HepG2 (cell line): ENCODE data around the gene GDF11. TPM values are rescaled to one million over a fixed set of nuclear protein-coding genes. Genes with fewer than 3 reads are reported as not detected.

ENCODE experiments used
- ATAC-seq: fragments of 200-7000 bp; cut with Tn5 transposase; 3 replicates; pipeline ENCODE4 v1.9.1; 2020; ENCODE audit warnings: mild to moderate bottlenecking, moderate library complexity
- BruUV-seq: library from RNA; stranded (reverse); fragments of 400-500 nt; replicated peaks from 2 replicates; lab custom pipeline; 2021; lab: Mats Ljungman, UMichigan
- CTCF ChIA-PET: fragments of 300-600 bp; formaldehyde crosslinking; extraction: SDS; loops from one replicate; lab custom pipeline; 2021; ENCODE audit warnings: low total read pairs, inconsistent platforms, low intra/inter-chr PET ratio; lab: Yijun Ruan, JAX
- POLR2A ChIA-PET: fragments of 350-600 bp; sonication (Branson Sonifier 250); formaldehyde crosslinking; loops from one replicate; lab custom pipeline; 2020; ENCODE audit warnings: antibody characterized with exemption, inconsistent platforms; lab: Yijun Ruan, JAX
- DNase-seq: peaks from one replicate; pipeline ENCODE4 v3.0.0-alpha.2; 2015; ENCODE audit warnings: low spot score
- FAIRE-seq: peaks from 3 replicates; lab custom pipeline; 2011; peaks lifted over from hg19 to GRCh38; lab: Jason Lieb, UNC
- H2AFZ ChIP-seq: one replicate; pipeline ENCODE4 v1.6.1; 2011; ENCODE audit warnings: low read length, inconsistent platforms
- H3K27ac ChIP-seq: fragments of 300-600 bp; 3 replicates; pipeline ENCODE4 v1.8.0; 2011; ENCODE audit warnings: mixed run types, mild to moderate bottlenecking, mixed read lengths, low read length, inconsistent platforms; ENCODE audit not compliant: insufficient read depth; ENCODE audit errors: extremely low read length
- H3K27me3 ChIP-seq, 2 experiments: fragments of 200-600 bp in 1 of 2; 2 replicates in 1 of 2; 3 replicates in 1 of 2; pipeline versions ENCODE4 v1.6.0 to v1.8.0; 2011; ENCODE audit warnings: low read length in 2 of 2, mild to moderate bottlenecking in 2 of 2, moderate library complexity in 2 of 2, inconsistent platforms in 1 of 2; ENCODE audit not compliant: insufficient read depth in 2 of 2, control insufficient read depth in 1 of 2
- H3K36me3 ChIP-seq, 2 experiments: fragments of 200-600 bp in 1 of 2; replicated peaks in 1 of 2; 2 replicates in 1 of 2; 3 replicates in 1 of 2; pipeline versions ENCODE4 v1.5.1 to v1.8.0; 2011; ENCODE audit warnings: low read length in 2 of 2, inconsistent platforms in 1 of 2; ENCODE audit not compliant: insufficient read depth in 2 of 2, control insufficient read depth in 1 of 2
- H3K4me1 ChIP-seq: 2 replicates; pipeline ENCODE4 v1.5.1; 2012; ENCODE audit warnings: low read length, inconsistent platforms; ENCODE audit not compliant: insufficient read depth
- H3K4me2 ChIP-seq: 2 replicates; pipeline ENCODE4 v1.6.0; 2011; ENCODE audit warnings: low read depth, low read length, inconsistent platforms
- H3K4me3 ChIP-seq, 3 experiments: fragments of 200-600 bp in 1 of 3; sonication (generic), shearing (Covaris generic) in 1 of 3; replicated peaks in 1 of 3; 2 replicates each; pipeline ENCODE4 v1.5.1; 2011 to 2016; ENCODE audit warnings: low read length in 3 of 3, inconsistent platforms in 2 of 3, low read depth in 2 of 3, mild to moderate bottlenecking in 2 of 3, control low read depth in 1 of 3, mixed read lengths in 1 of 3; ENCODE audit not compliant: insufficient read depth in 1 of 3
- H3K79me2 ChIP-seq: one replicate; pipeline ENCODE4 v1.6.1; 2011; ENCODE audit warnings: low read length, inconsistent platforms; ENCODE audit not compliant: insufficient read depth
- H3K9ac ChIP-seq: 2 replicates; pipeline ENCODE4 v1.6.0; 2011; ENCODE audit warnings: mild to moderate bottlenecking, low read depth, low read length, inconsistent platforms; ENCODE audit not compliant: insufficient read depth
- H3K9me3 ChIP-seq: 2 replicates; pipeline ENCODE4 v1.5.1; 2012; ENCODE audit warnings: mild to moderate bottlenecking, low read length
- H4K20me1 ChIP-seq: 2 replicates; pipeline ENCODE4 v1.6.0; 2011; ENCODE audit warnings: inconsistent platforms, mild to moderate bottlenecking, low read length, moderate library complexity; ENCODE audit not compliant: insufficient read depth
- AGO2 ChIP-seq: fragments of 200-400 bp; formaldehyde crosslinking; optimal IDR thresholded peaks from 2 replicates; pipeline ENCODE3; 2017; ENCODE audit warnings: mild to moderate bottlenecking, low read depth, low read length, moderate library complexity
- ATF1 ChIP-seq: IDR thresholded peaks from 2 replicates; pipeline ENCODE4 v1.6.1; 2016; ENCODE audit warnings: mild to moderate bottlenecking, control low read depth
- CHCHD3 ChIP-seq: sonication (generic); formaldehyde crosslinking; IDR thresholded peaks from 2 replicates; pipeline ENCODE4 v1.8.0; 2022; ENCODE audit warnings: mild to moderate bottlenecking, missing genetic modification reagents, moderate library complexity
- EZH2 ChIP-seq: conservative IDR thresholded peaks from 2 replicates; pipeline ENCODE4 v1.6.1; 2012; ENCODE audit warnings: mild to moderate bottlenecking, low read depth, low read length, moderate library complexity
- GATAD1 ChIP-seq: IDR thresholded peaks from 2 replicates; pipeline ENCODE4 v1.6.1; 2016; ENCODE audit warnings: missing genetic modification reagents, missing compliant biosample characterization
- NBN ChIP-seq: fragments of 450-650 bp; conservative IDR thresholded peaks from 2 replicates; pipeline ENCODE4 v1.6.1; 2017
- ZEB1 ChIP-seq: IDR thresholded peaks from 2 replicates; pipeline ENCODE4 v1.6.1; 2012; ENCODE audit warnings: mild to moderate bottlenecking, low read depth, inconsistent platforms; ENCODE audit not compliant: insufficient replicate concordance
- ZNF207 ChIP-seq: fragments of 450-650 bp; IDR thresholded peaks from 2 replicates; pipeline ENCODE4 v1.6.1; 2016; ENCODE audit warnings: antibody characterized with exemption, borderline replicate concordance
- ZNF331 ChIP-seq: sonication (generic); formaldehyde crosslinking; IDR thresholded peaks from 2 replicates; pipeline ENCODE4 v1.4.0; 2020; ENCODE audit warnings: missing genetic modification reagents
- ZNF552 ChIP-seq: sonication (generic); formaldehyde crosslinking; IDR thresholded peaks from 2 replicates; pipeline ENCODE4 v1.9.0; 2022; ENCODE audit warnings: missing genetic modification reagents, mild to moderate bottlenecking, borderline replicate concordance
- ZNF564 ChIP-seq: sonication (generic); formaldehyde crosslinking; IDR thresholded peaks from 2 replicates; pipeline ENCODE4 v1.8.1; 2023; ENCODE audit warnings: mild to moderate bottlenecking, missing genetic modification reagents
- WGBS: methylation state at CpG from one replicate; pipeline ENCODE4 v1.1.6; 2017; ENCODE audit warnings: low lambda C conversion rate; 5-methylcytosine and 5-hydroxymethylcytosine counted together
- in situ Hi-C: cut with HindIII; loops from 2 replicates; pipeline ENCODE4 v1.10.0; 2017; ENCODE audit warnings: low pct_unique_long_range_greater_than_20kb; ENCODE audit not compliant: extremely low pct_ligation_motif_present
- intact Hi-C: fragments of 100-400 bp; cut with micrococcal nuclease; formaldehyde crosslinking; loops from one replicate; pipeline ENCODE4 v1.10.0; 2022; ENCODE audit not compliant: unreplicated experiment
- polyA plus RNA-seq, 8 experiments: library from polyadenylated mRNA; depleted of rRNA in 3 of 8; stranded (reverse) in 7 of 8; unstranded in 1 of 8; fragments of >200 nt; fragmentation: Illumina TruSeq in 4 of 8; extraction: Trizol in 4 of 8; gene quantifications; 2 replicates each; pipeline versions ENCODE4 v1.2.1 to v1.2.3, GENCODE V29; 2011 to 2016; ENCODE audit warnings: low read depth in 4 of 8, missing spikeins in 1 of 8, mixed read lengths in 1 of 8; ENCODE audit not compliant: insufficient read depth in 1 of 8
- total RNA-seq, 5 experiments: library from RNA; depleted of rRNA; stranded (reverse); fragments of >200 nt; fragmentation: Illumina TruSeq; extraction: Trizol; gene quantifications; 2 replicates each; pipeline ENCODE4 v1.2.3, GENCODE V29; 2016; ENCODE audit warnings: low read depth in 1 of 5
- TF ChIP-seq, protein P1 (sequence below): sonication (generic); formaldehyde crosslinking; IDR thresholded peaks from 2 replicates; pipeline ENCODE4 v1.5.0; 2020; ENCODE audit warnings: missing genetic modification reagents
- TF ChIP-seq, protein P2 (sequence below): IDR thresholded peaks from 2 replicates; pipeline ENCODE4 v1.6.1; 2016; ENCODE audit warnings: missing compliant biosample characterization, missing genetic modification reagents, borderline replicate concordance
- TF ChIP-seq, protein P3 (sequence below): sonication (generic); formaldehyde crosslinking; IDR thresholded peaks from 2 replicates; pipeline ENCODE4 v1.4.0; 2020; ENCODE audit warnings: missing genetic modification reagents

GDF11 gene
- total and polyA plus RNA-seq, 2 of the 13 experiments (the other 11 are each of a cell fraction or from before 2014, with no cell fraction given) = 0.63 to 1.5 TPM

DNA sequence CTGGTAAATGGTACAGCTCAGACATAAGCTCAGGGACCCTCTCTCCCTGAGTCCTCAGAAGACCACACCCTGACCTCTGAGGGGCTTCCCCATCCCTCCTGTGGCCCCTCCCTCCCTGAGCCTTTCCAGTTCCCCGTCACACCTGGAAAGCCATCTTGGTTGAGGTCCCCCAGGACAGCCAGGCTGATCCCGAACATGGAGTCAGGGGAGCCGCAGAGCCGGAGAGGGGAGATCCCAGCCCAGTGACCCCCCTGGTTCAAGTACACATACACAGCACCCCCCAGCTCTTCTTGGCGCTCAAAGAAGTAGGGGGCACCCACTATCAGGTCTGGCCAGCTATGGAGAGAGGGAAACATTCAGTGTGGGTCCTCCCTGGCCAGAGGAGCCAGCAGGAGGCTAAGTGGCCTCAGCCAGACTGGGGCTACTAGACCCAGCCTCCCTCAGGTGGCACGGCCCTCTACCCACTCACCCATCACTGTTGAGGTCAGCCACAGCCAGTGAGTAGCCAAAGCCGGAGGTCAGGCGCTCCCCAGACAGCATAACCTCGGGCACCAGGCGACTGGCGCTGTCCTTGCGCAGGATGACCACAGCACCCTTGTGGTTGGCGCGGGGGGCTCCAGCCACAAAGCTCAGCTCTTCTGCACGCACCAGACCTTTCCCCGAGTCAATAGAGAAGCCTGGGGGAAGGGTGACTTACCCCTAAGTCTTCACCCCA is 44.5 kb upstream of the GDF11 start:
- ATAC-seq (no peak), FAIRE-seq (no peak), DNase-seq (no peak)
- in situ Hi-C loops = no loop called here
- Histone ChIP-seq H3K79me2 (no peaks in the 10 kb centered on the region), H3K27ac (no peak overlapping the region), H3K9ac (no peak overlapping the region), H2AFZ (no peak overlapping the region), H3K4me1 (peaks cover 72% of the 10 kb centered on the region), H3K27me3 (peaks cover 6 to 8% of the 10 kb centered on the region in 2 experiments; a peak in 3 of 5 replicates), H3K4me3 (no peak overlapping the region), H4K20me1 (no peaks in the 10 kb centered on the region), H3K4me2 (no peak overlapping the region), H3K9me3 (no peaks in the 10 kb centered on the region), H3K36me3 (no peaks in the 10 kb centered on the region)
- intact Hi-C loops = no loop called here
- WGBS = 58% methylated on average over 6 of the region's 16 CpGs
- CTCF ChIA-PET = no interaction called here
- POLR2A ChIA-PET = interaction anchor here (1.0 kb wide), 1 partner anchor 17 kb away, joined by 3 read pairs; a partner anchor contains a TSS
- BruUV-seq = no TSS peak
- TF ChIP-seq EZH2 (no peak), ATF1 (no peak), ZNF552 (CRISPR knock-in tag) (no peak), GATAD1 (no peak), CHCHD3 (CRISPR knock-in tag) (no peak)

DNA sequence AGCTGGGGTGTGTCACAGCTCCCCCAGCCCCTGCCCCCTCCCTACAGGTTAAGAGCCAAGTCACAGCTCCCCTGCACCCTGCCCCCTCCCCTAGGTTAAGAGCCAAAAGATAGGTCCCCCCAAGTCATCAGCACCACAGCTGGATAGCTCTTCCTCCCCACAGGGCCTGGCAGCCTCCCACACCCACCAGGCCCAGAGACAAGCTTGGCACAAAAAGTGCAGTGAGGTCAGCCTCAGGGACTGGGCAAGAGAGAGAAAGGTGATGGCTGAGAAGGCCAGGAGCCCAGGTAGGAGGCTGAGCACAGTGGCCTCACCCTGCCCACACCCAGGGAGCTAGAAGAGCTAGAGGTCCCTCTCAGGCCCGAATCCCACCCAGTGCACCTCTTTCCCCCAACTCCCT is 44.0 kb upstream of the GDF11 start:
- no peak overlapping the region for H3K9ac ChIP-seq
- BruUV-seq = no TSS peak
- no CpG with 5 or more reads among the region's 1 CpG for WGBS
- H3K4me2 ChIP-seq = no peak overlapping the region
- no peaks in the 10 kb centered on the region for H3K36me3 ChIP-seq
- DNase-seq = no peak
- no peak overlapping the region for H3K27ac ChIP-seq
- H2AFZ ChIP-seq = no peak overlapping the region
- peaks cover 6 to 13% of the 10 kb centered on the region in 2 experiments; a peak in 3 of 5 replicates for H3K27me3 ChIP-seq
- TF ChIP-seq, protein P1, sequence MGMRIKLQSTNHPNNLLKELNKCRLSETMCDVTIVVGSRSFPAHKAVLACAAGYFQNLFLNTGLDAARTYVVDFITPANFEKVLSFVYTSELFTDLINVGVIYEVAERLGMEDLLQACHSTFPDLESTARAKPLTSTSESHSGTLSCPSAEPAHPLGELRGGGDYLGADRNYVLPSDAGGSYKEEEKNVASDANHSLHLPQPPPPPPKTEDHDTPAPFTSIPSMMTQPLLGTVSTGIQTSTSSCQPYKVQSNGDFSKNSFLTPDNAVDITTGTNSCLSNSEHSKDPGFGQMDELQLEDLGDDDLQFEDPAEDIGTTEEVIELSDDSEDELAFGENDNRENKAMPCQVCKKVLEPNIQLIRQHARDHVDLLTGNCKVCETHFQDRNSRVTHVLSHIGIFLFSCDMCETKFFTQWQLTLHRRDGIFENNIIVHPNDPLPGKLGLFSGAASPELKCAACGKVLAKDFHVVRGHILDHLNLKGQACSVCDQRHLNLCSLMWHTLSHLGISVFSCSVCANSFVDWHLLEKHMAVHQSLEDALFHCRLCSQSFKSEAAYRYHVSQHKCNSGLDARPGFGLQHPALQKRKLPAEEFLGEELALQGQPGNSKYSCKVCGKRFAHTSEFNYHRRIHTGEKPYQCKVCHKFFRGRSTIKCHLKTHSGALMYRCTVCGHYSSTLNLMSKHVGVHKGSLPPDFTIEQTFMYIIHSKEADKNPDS (CRISPR knock-in tag) = no peak
- TF ChIP-seq, protein P2, sequence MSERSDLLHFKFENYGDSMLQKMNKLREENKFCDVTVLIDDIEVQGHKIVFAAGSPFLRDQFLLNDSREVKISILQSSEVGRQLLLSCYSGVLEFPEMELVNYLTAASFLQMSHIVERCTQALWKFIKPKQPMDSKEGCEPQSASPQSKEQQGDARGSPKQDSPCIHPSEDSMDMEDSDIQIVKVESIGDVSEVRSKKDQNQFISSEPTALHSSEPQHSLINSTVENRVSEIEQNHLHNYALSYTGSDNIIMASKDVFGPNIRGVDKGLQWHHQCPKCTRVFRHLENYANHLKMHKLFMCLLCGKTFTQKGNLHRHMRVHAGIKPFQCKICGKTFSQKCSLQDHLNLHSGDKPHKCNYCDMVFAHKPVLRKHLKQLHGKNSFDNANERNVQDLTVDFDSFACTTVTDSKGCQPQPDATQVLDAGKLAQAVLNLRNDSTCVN (CRISPR knock-in tag) = no peak
- TF ChIP-seq ZEB1 = no peak
- no peak for TF ChIP-seq ZNF564
- TF ChIP-seq, protein P3, sequence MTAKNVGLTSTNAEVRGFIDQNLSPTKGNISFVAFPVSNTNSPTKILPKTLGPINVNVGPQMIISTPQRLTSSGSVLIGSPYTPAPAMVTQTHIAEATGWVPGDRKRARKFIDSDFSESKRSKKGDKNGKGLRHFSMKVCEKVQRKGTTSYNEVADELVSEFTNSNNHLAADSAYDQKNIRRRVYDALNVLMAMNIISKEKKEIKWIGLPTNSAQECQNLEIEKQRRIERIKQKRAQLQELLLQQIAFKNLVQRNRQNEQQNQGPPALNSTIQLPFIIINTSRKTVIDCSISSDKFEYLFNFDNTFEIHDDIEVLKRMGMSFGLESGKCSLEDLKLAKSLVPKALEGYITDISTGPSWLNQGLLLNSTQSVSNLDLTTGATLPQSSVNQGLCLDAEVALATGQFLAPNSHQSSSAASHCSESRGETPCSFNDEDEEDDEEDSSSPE (CRISPR knock-in tag) = no peak
- no peak for TF ChIP-seq NBN
- no peak for TF ChIP-seq AGO2
- TF ChIP-seq GATAD1 = no peak
- TF ChIP-seq ZNF331 (CRISPR knock-in tag) = no peak
- no peak for TF ChIP-seq ZNF207
- TF ChIP-seq, all 625 proteins: peak for 0
- FAIRE-seq (no peak), ATAC-seq (no peak)
- H4K20me1 ChIP-seq = no peaks in the 10 kb centered on the region
- in situ Hi-C loops (no loop called here), intact Hi-C loops (no loop called here)
- ChIA-PET POLR2A (interaction anchor here (1.0 kb wide), 1 partner anchor 17 kb away, joined by 3 read pairs; a partner anchor contains a TSS), CTCF (no interaction called here)
- H3K9me3 ChIP-seq = no peaks in the 10 kb centered on the region
- H3K4me3 ChIP-seq = no peak overlapping the region
- H3K79me2 ChIP-seq = no peaks in the 10 kb centered on the region
- peaks cover 78% of the 10 kb centered on the region for H3K4me1 ChIP-seq
